Globus pallidus (tissue), 1 donor: ENCODE data around the gene MAP3K6.
"Not testable (repeated sequence)": the region's sequence is repeated elsewhere in the genome, so short reads cannot be mapped to it uniquely, and the experiment has no call there.

ENCODE experiments used
- DNase-seq: peaks from one replicate; pipeline ENCODE4 v3.0.0-alpha.2; 2015; ENCODE audit warnings: low spot score

Gene MAP3K6

GRCh38 chr1:27366411-27367159 lies at the start of gene MAP3K6:
TSS of gene MAP3K6 (minus strand) at chr1:27366961. CDS start at chr1:27366597, 364 bp downstream.
- DNase-seq: peak; percentile 42

DNA sequence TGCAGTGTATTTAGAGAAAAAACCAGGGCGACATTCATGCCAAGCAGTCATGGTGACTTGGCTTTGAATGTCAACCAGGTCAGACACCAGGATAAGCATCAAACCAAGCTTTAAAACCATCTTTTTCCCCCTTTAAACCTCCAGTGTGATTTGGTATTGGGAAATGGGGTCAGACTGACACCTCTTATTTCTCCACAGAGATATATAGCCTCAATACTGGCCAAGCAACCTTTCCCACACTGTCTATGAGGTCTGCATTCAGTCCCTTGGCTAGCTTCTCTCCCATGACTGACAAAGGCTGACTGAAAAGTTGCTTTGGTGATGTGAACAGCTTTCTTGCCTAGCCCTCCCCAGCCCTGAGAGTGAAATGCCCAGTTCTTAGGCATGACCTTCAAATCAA lies 47.3 kb upstream of the MAP3K6 start:
- DNase-seq: no peak

DNA sequence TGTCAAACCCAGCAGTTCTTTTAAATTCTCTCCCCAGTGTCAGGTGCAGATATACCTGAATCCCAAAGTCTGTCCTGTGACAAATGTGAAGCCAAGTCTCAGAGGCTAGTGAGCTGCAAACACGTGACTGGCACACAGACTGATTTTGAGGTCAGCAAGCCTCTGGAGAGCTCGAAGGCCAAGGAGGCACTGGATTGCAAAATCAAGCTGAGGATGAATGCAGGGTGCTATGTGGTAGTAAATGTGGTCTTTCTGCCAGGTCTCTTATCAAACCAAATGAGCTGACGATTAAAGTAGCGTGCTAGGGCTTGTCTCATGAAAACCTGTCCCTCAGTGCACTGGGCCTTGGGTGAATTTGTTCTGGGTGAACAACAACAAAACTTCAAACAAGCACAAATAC lies 46.2 kb upstream of the MAP3K6 start:
- DNase-seq: no peak

DNA sequence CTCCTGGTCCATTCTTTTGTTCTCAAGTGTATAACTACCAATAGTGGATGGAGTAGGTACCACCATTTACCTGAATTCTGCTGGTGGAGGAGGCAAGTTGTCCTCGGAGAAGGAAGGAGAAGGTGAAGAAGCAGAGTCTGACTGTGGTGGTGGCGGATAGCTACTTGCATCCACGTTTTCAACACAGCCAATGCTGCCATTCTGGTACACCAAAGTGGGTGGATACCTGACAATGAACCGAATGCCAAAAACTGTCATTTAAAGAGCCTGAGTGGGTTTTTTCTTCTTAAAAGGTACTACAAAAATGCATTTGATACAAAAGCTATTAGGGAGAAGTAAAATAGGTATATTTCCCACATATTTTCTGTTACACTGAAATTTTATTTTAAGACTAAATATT lies 45.7 kb upstream of the MAP3K6 start:
- DNase-seq: no peak

DNA sequence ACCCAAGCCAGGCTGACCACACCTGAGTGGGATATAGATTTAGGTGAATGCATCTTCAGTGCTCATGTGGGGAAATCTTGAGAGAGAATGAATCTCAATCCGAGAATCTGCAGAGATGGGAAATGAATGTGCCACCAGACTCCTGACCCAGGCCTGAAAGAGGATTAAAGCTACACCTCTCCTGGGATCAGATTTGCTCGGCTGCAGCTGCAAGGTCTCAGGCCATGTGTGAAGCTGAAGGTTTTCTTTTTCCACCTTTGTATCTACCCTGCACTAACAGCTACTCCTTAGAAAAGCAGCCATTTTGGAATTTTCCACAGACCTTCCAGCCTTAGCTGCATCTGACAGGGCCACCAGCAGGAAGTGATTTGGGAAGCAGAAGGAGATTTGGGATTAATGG lies 43.9 kb upstream of the MAP3K6 start:
- DNase-seq: no peak

GRCh38 chr1:27409669-27410068 lies 42.9 kb upstream of the MAP3K6 start:
- no peak for DNase-seq

GRCh38 chr1:27408151-27408550 lies 41.4 kb upstream of the MAP3K6 start:
- DNase-seq: no peak

GRCh38 chr1:27406791-27407190 lies 40.0 kb upstream of the MAP3K6 start:
- not testable (repeated sequence) for DNase-seq

DNA sequence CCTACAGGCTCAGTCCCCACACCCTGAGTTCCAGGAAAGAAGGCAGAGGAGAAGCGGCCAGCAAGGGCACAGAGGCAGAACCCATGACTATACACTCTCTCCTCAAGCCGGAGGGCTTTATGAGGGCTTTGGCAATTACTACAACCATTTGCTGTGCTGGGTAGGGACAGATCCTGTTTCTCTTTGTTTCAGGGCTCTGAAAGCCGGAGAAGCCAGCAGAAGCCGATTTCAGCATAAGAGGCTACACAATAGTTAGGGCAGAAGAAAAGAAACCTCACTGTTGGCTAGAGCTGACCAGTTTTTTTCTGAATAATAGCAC lies 39.6 kb upstream of the MAP3K6 start:
- peak; percentile 51 for DNase-seq

- not testable (repeated sequence) for DNase-seq
Observed at GRCh38 chr1:27405598-27406361, 39.0 kb upstream of the MAP3K6 start.

- DNase-seq: no peak
Observed at GRCh38 chr1:27405074-27405473, 38.3 kb upstream of the MAP3K6 start.

GRCh38 chr1:27403931-27404330 lies 37.2 kb upstream of the MAP3K6 start:
- no peak for DNase-seq

DNA sequence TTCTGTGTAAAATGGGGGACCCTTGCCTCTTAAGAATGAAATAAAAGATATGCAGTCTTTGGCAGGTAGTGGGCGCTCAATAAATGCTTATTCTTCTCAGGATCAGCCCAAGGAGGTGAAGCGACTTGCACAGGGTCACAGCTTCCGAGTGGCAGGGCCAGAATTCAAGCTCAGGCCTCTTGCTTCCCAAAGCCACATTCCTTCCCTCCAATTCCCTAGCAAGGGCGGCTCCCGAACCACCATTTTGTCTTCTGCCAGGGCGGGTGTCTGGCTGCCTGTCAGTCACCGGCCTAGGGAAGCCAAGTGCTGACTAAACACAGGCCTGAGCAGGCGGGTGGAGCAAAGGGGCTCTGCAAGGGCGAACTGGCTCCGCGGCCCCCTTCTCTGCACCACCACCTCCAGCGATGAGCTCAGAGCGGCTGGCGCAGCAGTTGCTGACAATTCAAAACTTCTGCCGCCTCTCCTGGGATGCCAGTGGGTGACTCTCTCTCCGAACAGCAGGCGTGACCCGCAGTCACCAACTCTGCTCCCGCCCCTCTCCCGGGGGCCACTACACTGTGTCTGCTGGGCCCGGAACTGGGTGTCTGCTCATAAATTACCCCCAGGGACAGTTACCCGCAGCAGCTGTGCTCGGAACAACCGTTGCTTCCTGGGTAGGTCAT lies 36.4 kb upstream of the MAP3K6 start:
- no peak for DNase-seq

DNA sequence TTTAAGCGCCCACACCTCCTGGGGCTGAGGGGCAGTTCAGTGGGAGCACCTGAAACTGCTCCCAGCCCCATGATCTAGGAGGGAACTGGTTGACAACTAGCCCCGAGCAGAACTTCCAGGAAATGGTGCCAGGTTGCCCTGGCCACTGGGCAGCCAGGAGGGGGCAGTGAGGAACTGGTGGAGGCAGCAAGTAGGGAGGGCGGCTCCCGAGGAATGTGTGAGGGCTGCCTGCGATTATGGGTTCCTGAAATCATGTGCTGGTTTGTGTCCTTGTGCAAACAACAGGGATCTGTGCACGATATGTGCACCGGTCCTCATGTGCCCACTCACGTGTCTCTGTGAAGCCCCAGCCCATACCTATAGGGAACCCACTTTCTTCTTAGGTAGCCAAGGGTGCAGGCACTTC lies 35.6 kb upstream of the MAP3K6 start:
- DNase-seq: peak; percentile 69

DNA sequence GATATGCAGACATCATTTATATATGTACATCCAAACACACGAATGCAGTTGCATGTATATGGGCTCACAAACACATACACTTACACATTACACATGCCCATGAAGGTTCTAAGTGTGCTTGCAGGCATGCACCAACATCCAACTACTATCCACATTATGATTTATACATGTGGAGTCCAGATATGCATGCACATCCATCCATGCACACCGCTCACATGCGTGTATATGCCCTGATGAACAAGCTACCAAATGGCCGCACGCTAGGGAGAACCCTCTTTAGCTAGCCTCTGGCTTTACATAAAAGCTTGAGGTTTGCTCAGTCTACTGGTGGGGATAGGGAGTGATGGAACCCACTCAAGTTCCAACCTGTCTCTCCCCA lies 34.2 kb upstream of the MAP3K6 start:
- no peak for DNase-seq

DNA sequence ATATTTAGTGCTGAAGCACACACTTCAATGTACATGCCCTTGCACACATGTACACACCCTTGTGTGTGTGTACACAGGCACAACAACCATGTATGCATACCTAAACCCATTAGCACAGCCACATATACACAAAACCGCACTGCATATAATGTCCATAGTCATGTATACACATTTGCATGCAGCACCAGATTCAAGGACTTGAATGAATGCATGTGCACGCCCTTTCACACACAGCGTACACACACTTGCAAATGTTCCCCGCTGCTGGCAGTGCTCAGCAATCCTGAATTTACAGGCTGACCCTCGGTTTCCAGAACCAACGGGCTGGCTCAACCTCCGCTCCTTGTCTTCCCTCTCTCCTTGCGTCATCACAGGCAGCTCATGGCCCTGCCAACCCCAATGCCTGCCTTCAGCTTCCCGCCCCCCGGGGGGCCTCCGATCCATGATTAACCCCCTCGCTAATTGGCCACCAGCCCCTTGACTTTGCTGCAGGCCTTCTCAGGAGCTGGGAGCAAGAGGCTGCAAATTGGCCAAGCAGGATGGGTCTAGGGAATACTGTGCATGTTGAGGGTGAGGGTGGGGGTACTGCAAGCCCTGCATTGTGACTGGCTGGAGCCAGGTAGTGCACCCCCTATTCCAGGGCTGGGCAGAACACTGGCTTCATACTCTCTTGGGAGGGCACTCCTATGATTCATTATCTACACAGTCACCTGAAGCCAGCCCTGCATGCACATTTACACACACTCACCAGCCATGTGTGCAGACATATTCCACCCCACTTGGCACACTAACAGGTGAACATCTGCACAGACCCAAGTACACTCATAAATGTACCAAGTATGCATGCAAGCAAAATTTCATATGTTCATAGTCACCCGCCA lies 33.6 kb upstream of the MAP3K6 start:
- DNase-seq: no peak

DNA sequence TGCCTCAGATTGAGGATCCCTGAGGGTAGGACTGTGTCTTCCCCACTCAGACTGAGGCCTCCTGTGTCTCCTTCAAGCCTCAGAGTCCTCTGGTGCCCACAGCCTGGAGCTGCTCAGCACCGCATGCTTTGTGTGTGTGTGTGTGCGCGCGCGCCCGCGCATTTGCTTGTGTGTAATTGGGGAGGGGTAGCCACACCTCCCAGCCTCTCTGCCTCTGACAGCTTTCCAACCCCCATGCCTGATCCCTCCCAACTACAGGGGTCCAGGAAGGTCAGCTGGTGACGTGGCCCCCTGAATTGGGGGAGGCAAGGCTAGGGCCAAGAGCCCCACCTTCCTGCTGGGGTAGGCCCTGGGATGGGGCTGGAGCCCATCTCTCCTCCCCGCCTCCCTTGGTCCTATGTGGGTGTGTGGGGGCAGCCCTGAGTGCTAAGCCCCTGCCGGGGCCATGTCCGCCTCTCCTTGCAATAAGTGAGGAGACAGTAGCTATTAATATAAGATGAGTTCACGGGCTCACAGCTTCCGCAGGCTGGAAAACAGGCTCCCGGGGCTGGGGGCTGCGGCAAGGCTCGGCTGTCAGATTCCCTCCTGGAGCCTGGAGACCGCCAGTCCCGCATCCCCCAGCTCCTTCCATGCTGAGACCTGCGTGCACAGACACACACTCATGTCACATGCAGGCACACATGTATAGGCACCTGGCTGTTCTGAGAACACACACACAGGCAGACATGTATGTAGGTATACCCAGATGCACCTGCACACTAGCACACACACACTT lies 32.7 kb upstream of the MAP3K6 start:
- DNase-seq: no peak

- DNase-seq: no peak
Observed at GRCh38 chr1:27398405-27399149, 31.8 kb upstream of the MAP3K6 start.

DNA sequence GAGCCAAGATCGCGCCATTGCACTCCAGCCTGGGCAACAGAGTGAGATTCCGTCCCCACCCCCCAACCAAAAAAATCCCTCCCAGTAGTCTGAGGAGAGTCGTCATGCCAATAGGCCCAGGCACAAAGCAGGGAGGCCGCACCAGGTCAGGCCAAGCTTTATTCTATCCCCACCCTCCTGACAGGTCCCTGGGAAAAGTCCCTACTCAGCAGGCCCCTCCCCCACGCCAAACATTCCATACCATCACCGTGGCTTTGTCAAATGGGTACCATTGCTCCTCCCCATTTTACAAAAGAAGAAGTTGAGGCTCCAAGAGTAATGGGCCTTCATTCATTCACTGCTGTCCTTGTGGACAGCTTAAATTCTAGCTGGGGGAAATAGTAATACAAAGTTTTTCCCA lies 31.0 kb upstream of the MAP3K6 start:
- no peak for DNase-seq

DNA sequence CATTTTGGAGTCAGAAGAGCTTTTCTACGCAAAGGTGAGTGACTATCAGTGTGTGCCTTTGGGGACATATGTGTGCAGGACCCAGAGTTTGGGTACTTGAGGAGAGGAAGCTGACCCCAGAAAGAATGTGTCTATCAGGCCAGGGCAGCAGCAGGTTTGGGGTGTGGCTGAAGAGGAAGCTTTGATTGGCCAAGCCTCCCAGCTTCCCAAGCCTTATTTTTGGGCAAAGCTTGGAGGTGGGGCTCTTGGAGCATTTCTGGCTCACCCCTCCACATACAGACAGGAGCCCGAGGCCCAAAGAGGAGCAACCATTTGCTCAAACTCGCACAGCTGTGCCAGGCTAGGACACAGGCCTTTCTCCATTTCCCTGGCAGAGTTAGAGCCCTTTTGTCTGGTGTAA lies 30.3 kb upstream of the MAP3K6 start:
- no peak for DNase-seq
